Panc1 (cell line): Measurements from ENCODE around the gene MYLK.
"Not testable (repeated sequence)": the region's sequence is repeated elsewhere in the genome, so short reads cannot be mapped to it uniquely, and the experiment has no call there.

Experiments used
- CTCF ChIP-seq: fragments of 450-650 bp; IDR thresholded peaks from 2 replicates; pipeline ENCODE4 v1.5.1; 2017; ENCODE audit warnings: mild to moderate bottlenecking
- POLR2AphosphoS5 ChIP-seq: IDR thresholded peaks from 2 replicates; pipeline ENCODE4 v1.6.1; 2012; ENCODE audit warnings: mild to moderate bottlenecking, low read depth, low read length, moderate library complexity
- SIN3A ChIP-seq: IDR thresholded peaks from 2 replicates; pipeline ENCODE4 v1.6.1; 2012; ENCODE audit warnings: low read depth, mild to moderate bottlenecking, low read length, moderate library complexity, borderline replicate concordance; ENCODE audit not compliant: insufficient read depth
- TCF7L2 ChIP-seq: IDR thresholded peaks from 2 replicates; pipeline ENCODE4 v1.6.1; 2011; ENCODE audit warnings: mild to moderate bottlenecking, low read depth, low read length, inconsistent platforms
- TF ChIP-seq, protein P1 (sequence below), 2 experiments: IDR thresholded peaks; 2 replicates each; pipeline ENCODE4 v1.6.1; 2011 to 2012; ENCODE audit warnings: low read depth in 2 of 2, control low read depth in 1 of 2, low read length in 1 of 2, mild to moderate bottlenecking in 1 of 2, moderate library complexity in 1 of 2; ENCODE audit not compliant: insufficient read depth in 1 of 2

DNA sequence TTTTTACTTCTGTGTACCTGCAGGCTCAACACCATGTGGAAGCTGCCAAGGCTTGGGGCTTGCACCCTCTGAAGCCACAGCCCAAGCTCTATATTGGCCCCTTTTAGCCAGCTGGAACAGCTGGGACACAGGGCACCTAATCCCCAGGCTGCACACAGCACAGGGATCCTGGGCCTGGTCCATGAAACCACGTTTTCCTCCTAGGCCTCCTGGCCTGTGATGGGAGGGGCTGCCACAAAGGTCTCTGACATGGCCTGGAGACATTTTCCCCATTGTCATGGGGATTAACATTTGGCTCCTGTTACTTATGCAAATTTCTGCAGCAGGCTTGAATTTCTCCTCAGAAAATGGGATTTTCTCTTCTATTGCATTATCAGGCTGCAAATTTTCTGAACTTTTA is 6.9 kb upstream of the MYLK start:
- not testable (repeated sequence) for TF ChIP-seq POLR2AphosphoS5, CTCF, SIN3A, TCF7L2
- TF ChIP-seq, protein P1, sequence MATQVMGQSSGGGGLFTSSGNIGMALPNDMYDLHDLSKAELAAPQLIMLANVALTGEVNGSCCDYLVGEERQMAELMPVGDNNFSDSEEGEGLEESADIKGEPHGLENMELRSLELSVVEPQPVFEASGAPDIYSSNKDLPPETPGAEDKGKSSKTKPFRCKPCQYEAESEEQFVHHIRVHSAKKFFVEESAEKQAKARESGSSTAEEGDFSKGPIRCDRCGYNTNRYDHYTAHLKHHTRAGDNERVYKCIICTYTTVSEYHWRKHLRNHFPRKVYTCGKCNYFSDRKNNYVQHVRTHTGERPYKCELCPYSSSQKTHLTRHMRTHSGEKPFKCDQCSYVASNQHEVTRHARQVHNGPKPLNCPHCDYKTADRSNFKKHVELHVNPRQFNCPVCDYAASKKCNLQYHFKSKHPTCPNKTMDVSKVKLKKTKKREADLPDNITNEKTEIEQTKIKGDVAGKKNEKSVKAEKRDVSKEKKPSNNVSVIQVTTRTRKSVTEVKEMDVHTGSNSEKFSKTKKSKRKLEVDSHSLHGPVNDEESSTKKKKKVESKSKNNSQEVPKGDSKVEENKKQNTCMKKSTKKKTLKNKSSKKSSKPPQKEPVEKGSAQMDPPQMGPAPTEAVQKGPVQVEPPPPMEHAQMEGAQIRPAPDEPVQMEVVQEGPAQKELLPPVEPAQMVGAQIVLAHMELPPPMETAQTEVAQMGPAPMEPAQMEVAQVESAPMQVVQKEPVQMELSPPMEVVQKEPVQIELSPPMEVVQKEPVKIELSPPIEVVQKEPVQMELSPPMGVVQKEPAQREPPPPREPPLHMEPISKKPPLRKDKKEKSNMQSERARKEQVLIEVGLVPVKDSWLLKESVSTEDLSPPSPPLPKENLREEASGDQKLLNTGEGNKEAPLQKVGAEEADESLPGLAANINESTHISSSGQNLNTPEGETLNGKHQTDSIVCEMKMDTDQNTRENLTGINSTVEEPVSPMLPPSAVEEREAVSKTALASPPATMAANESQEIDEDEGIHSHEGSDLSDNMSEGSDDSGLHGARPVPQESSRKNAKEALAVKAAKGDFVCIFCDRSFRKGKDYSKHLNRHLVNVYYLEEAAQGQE (IDR thresholded peaks at IDR 0.05; ENCODE audit: insufficient read depth in 1 of 2, low read depth in 2 of 2, low read length in 1 of 2): not testable (repeated sequence)
